ENCODE data around the gene G6PC2.

DNA sequence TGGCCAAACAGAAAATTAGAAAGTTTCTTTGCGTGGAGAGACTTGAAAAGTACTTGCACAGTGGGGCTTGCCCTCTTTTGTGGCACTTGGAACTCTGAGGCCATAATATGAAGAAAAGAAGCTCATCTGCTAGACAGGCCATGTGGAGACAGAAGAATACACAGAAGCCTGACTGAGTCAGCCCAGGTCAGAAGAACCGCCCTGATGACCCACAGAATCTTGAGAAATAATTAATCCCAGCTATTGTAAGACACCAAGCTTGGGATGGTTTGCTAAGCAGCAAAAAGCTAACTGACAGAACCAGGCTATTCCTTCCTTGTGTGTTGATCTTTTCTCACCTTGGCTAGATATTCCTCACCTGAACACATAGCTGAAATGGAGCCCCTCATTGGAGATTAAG lies 33.7 kb downstream of the G6PC2 start:
- TF ChIP-seq, protein P1, sequence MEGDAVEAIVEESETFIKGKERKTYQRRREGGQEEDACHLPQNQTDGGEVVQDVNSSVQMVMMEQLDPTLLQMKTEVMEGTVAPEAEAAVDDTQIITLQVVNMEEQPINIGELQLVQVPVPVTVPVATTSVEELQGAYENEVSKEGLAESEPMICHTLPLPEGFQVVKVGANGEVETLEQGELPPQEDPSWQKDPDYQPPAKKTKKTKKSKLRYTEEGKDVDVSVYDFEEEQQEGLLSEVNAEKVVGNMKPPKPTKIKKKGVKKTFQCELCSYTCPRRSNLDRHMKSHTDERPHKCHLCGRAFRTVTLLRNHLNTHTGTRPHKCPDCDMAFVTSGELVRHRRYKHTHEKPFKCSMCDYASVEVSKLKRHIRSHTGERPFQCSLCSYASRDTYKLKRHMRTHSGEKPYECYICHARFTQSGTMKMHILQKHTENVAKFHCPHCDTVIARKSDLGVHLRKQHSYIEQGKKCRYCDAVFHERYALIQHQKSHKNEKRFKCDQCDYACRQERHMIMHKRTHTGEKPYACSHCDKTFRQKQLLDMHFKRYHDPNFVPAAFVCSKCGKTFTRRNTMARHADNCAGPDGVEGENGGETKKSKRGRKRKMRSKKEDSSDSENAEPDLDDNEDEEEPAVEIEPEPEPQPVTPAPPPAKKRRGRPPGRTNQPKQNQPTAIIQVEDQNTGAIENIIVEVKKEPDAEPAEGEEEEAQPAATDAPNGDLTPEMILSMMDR (IDR thresholded peaks at IDR 0.05) = no peak
- no peak for TF ChIP-seq POLR2A (IDR thresholded peaks at IDR 0.05)
